ENCODE measurements around the gene CAPN12.

DNA sequence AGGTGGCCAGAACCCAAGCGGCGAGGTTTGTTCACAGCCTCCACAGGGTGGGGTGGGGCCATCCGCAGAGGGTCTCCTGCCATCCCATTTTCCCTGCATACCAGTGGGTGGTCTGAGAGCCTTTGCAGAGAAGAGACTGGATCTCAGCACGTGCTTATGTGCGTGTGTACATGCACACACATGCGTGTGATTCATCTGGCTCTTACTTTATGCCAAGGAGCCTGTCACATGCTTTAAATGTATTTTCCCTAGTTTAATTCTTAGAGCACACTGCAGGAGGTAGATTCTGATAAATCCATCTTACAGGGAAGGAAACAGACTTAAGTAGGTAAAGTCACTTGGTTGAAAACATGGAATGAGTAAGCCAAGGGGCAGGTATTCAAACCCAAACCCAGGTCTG, 47.1 kb downstream of the CAPN12 start:
- TF ChIP-seq EP300 (IDR thresholded peaks at IDR 0.05; ENCODE audit: borderline replicate concordance) (no peak), RAD21 (IDR thresholded peaks at IDR 0.05; ENCODE audit: low read depth) (no peak), TAF1 (IDR thresholded peaks at IDR 0.05; ENCODE audit: low read depth) (no peak), ZBTB7A (IDR thresholded peaks at IDR 0.05; ENCODE audit: low read depth) (no peak), EGR1 (IDR thresholded peaks at IDR 0.05) (no peak), NFIC (IDR thresholded peaks at IDR 0.05) (no peak), CREB1 (IDR thresholded peaks at IDR 0.05; ENCODE audit: low read depth) (no peak), FOXM1 (IDR thresholded peaks at IDR 0.05; ENCODE audit: borderline replicate concordance, low read depth) (no peak), YY1 (IDR thresholded peaks at IDR 0.05; ENCODE audit: low read depth) (no peak), TCF12 (IDR thresholded peaks at IDR 0.05; ENCODE audit: low read depth) (no peak), CEBPB (IDR thresholded peaks at IDR 0.05) (no peak)
- TF ChIP-seq, protein P1, sequence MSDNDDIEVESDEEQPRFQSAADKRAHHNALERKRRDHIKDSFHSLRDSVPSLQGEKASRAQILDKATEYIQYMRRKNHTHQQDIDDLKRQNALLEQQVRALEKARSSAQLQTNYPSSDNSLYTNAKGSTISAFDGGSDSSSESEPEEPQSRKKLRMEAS (IDR thresholded peaks at IDR 0.05) = no peak
- TF ChIP-seq, protein P2, sequence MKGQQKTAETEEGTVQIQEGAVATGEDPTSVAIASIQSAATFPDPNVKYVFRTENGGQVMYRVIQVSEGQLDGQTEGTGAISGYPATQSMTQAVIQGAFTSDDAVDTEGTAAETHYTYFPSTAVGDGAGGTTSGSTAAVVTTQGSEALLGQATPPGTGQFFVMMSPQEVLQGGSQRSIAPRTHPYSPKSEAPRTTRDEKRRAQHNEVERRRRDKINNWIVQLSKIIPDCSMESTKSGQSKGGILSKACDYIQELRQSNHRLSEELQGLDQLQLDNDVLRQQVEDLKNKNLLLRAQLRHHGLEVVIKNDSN (IDR thresholded peaks at IDR 0.05) = no peak

Measured in Ishikawa (cell line).